ENCODE measurements around the gene PPP2R5E.

PPP2R5E gene

GRCh38 chr14:63426838-63427352 lies 116.3 kb downstream of the PPP2R5E start:
- no peak overlapping the region for H3K4me3 ChIP-seq (ENCODE audit: low read depth, low read length)
- no peak for TF ChIP-seq MAX (IDR thresholded peaks at IDR 0.05; ENCODE audit: low read depth, low read length)
- TF ChIP-seq CTCF (IDR thresholded peaks at IDR 0.05; ENCODE audit: low read depth, low read length), result no peak
- TF ChIP-seq MYC (IDR thresholded peaks at IDR 0.05; ENCODE audit: low read depth, low read length), result no peak
- no peak for TF ChIP-seq POLR2A (IDR thresholded peaks at IDR 0.05; ENCODE audit: extremely low read depth, insufficient read length)
- DNase-seq (ENCODE audit: low read depth), result no peak

- TF ChIP-seq POLR2A (IDR thresholded peaks at IDR 0.05; ENCODE audit: extremely low read depth, insufficient read length), result no peak
- DNase-seq (ENCODE audit: low read depth), result no peak
- H3K4me3 ChIP-seq (ENCODE audit: low read depth, low read length), result no peak overlapping the region
These were observed 119.3 kb downstream of the PPP2R5E start for GRCh38 chr14:63423889-63424288.

- TF ChIP-seq MAX (IDR thresholded peaks at IDR 0.05; ENCODE audit: low read depth, low read length), result no peak
- TF ChIP-seq POLR2A (IDR thresholded peaks at IDR 0.05; ENCODE audit: extremely low read depth, insufficient read length), result no peak
- TF ChIP-seq MYC (IDR thresholded peaks at IDR 0.05; ENCODE audit: low read depth, low read length), result no peak
- TF ChIP-seq CTCF (IDR thresholded peaks at IDR 0.05; ENCODE audit: low read depth, low read length), result no peak
- DNase-seq (ENCODE audit: low read depth), result no peak
- no peak overlapping the region for H3K4me3 ChIP-seq (ENCODE audit: low read depth, low read length)
These were observed 119.8 kb downstream of the PPP2R5E start for GRCh38 chr14:63423381-63423780.

GRCh38 chr14:63421919-63422318 lies 121.3 kb downstream of the PPP2R5E start:
- no peak for DNase-seq (ENCODE audit: low read depth)
- no peak for TF ChIP-seq MYC (IDR thresholded peaks at IDR 0.05; ENCODE audit: low read depth, low read length)
- TF ChIP-seq MAX (IDR thresholded peaks at IDR 0.05; ENCODE audit: low read depth, low read length), result no peak
- no peak for TF ChIP-seq CTCF (IDR thresholded peaks at IDR 0.05; ENCODE audit: low read depth, low read length)
- TF ChIP-seq POLR2A (IDR thresholded peaks at IDR 0.05; ENCODE audit: extremely low read depth, insufficient read length), result no peak

GRCh38 chr14:63421226-63421625 lies 122.0 kb downstream of the PPP2R5E start:
- TF ChIP-seq POLR2A (IDR thresholded peaks at IDR 0.05; ENCODE audit: extremely low read depth, insufficient read length) (no peak), MYC (IDR thresholded peaks at IDR 0.05; ENCODE audit: low read depth, low read length) (no peak), MAX (IDR thresholded peaks at IDR 0.05; ENCODE audit: low read depth, low read length) (no peak), CTCF (IDR thresholded peaks at IDR 0.05; ENCODE audit: low read depth, low read length) (no peak)
- DNase-seq (ENCODE audit: low read depth), result no peak
- H3K4me3 ChIP-seq (ENCODE audit: low read depth, low read length), result no peak overlapping the region

More at GRCh38 chr14:63421919-63422318, 121.3 kb downstream of the PPP2R5E start:
- H3K4me3 ChIP-seq (ENCODE audit: low read depth, low read length), result no peak overlapping the region

GRCh38 chr14:63418020-63418419 lies 125.2 kb downstream of the PPP2R5E start:
- TF ChIP-seq CTCF (IDR thresholded peaks at IDR 0.05; ENCODE audit: low read depth, low read length) (no peak), MAX (IDR thresholded peaks at IDR 0.05; ENCODE audit: low read depth, low read length) (no peak), MYC (IDR thresholded peaks at IDR 0.05; ENCODE audit: low read depth, low read length) (no peak), POLR2A (IDR thresholded peaks at IDR 0.05; ENCODE audit: extremely low read depth, insufficient read length) (no peak)
- H3K4me3 ChIP-seq (ENCODE audit: low read depth, low read length), result no peak overlapping the region
- no peak for DNase-seq (ENCODE audit: low read depth)

Measured in NB4 (cell line).